ENCODE results near the gene TNFRSF13B. TPM values are rescaled to one million over a fixed set of nuclear protein-coding genes. Genes with fewer than 3 reads are reported as not detected.
A peak's percentile ranks its signal among the peaks of the same experiment; 100 is the strongest.

Gene TNFRSF13B
- total RNA-seq, 5 donors from 2014 or later (not counting 1 experiment from before 2014, with no cell fraction given) = 0.60 to 7.2 (median 5.0) TPM; not detected in 1

DNA sequence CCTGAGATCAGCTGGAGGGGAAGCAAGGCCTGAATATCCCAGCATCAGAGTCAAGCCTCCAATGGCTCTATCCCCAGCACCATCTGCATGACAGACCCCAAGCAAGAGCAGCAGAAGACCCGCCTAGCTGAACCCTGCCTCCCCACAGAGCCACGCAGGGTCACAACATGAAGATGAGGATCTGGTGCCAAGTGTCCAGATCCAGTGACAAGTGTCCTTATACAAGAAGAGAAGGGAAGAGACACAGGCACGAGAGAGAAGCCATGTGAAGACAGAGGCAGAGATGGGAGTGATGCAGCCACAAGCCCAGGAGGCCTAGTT is 28.9 kb downstream of the TNFRSF13B start:
- Histone ChIP-seq H3K36me3 (ENCODE audit: control insufficient read depth in 2 of 2, extremely low read depth in 1 of 2, insufficient read depth in 1 of 2, low read length in 1 of 2) (no peaks in the 10 kb centered on the region), H3K9me3 (no peaks in the 10 kb centered on the region), H3K4me1 (ENCODE audit: control insufficient read depth in 1 of 2, extremely low read depth in 1 of 2, insufficient read depth in 2 of 2, low read length in 2 of 2) (no peaks in the 10 kb centered on the region), H3K4me3 (ENCODE audit: control insufficient read depth in 1 of 2, extremely low read depth in 1 of 2, low read length in 1 of 2) (no peak overlapping the region), H3K27ac (ENCODE audit: low read length) (no peak overlapping the region), H3K27me3 (replicated peaks in 1 of 2; ENCODE audit: control insufficient read depth in 2 of 2, extremely low read depth in 1 of 2, insufficient read depth in 2 of 2, low read length in 1 of 2) (peaks cover 0 to 41% of the 10 kb centered on the region in 2 experiments)
- WGBS (ENCODE audit: insufficient coverage) = 57% methylated on average over 1 of the region's 3 CpGs
- DNase-seq (no peak), ATAC-seq (replicated peaks in 1 of 4) (no peak)
- peaks cover 0 to 5% of the 10 kb centered on the region in 2 donors for H3K27me3 Mint-ChIP-seq
- no peaks in the 10 kb centered on the region for H3K4me1 Mint-ChIP-seq
- POLR2A ChIA-PET = no interaction called here
- H3K4me3 Mint-ChIP-seq = no peak overlapping the region
- CTCF ChIA-PET = no interaction called here
- no peaks in the 10 kb centered on the region for H3K36me3 Mint-ChIP-seq
- peaks cover 0 to 4% (median 3%) of the 10 kb centered on the region in 3 donors for H3K9me3 Mint-ChIP-seq
- H3K27ac Mint-ChIP-seq = no peak overlapping the region

DNA sequence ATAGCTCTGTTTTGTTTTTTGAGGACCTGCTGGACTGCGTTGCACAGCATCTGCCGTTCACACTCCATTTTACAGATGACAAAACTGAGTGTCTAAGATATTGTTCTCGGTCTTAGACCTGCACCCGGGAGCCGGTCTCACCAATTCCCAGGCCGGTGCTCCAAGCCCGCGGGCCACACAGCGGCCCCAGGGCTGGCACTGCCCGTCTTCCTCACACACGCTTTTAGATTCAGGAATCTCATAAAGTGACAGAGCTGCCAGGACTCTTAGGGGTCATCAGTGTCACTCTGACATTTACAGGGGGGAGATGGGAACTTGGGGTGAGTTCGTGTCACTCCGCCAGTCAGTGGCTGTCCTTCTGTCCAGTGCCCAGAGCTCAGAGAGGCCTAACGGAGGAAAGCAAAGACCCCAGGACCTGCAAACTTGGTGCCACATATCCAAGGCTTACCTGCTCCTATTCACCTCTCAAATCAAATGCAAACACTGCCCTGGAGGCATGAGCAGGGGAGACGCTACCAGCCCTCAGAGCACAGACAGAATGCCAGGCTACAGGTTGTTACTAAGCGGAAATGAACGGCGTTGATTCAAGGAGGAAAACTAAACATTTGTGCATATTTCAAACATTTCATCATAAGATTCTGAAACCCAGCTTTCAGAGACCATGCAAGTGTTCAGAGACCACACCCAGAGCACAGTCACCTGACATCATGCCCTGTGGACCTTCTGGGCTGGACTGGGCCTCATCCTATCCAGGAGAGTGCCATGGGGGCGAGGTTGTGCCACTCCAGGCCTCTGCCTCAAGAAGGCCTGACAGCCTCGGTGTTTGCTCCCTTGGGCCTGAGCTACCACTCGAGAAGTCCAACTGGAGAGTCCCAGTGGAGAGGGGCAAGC is 29.5 kb downstream of the TNFRSF13B start:
- Mint-ChIP-seq H3K27me3 (peaks cover 0 to 5% of the 10 kb centered on the region in 2 donors), H3K4me3 (no peak overlapping the region), H3K9me3 (no peaks in the 10 kb centered on the region), H3K27ac (no peak overlapping the region), H3K36me3 (no peaks in the 10 kb centered on the region), H3K4me1 (no peaks in the 10 kb centered on the region)
- H3K4me3 ChIP-seq (ENCODE audit: control insufficient read depth in 1 of 2, extremely low read depth in 1 of 2, low read length in 1 of 2) = no peak overlapping the region
- H3K27me3 ChIP-seq (replicated peaks in 1 of 2; ENCODE audit: control insufficient read depth in 2 of 2, extremely low read depth in 1 of 2, insufficient read depth in 2 of 2, low read length in 1 of 2) = peaks cover 0 to 41% of the 10 kb centered on the region in 2 experiments
- WGBS (ENCODE audit: insufficient coverage) = 90% methylated on average over 20 of the region's 21 CpGs
- DNase-seq (no peak), ATAC-seq (replicated peaks in 1 of 4) (no peak)
- CTCF ChIA-PET = no interaction called here
- H3K9me3 ChIP-seq = no peaks in the 10 kb centered on the region
- no peak overlapping the region for H3K27ac ChIP-seq (ENCODE audit: low read length)
- H3K36me3 ChIP-seq (ENCODE audit: control insufficient read depth in 2 of 2, extremely low read depth in 1 of 2, insufficient read depth in 1 of 2, low read length in 1 of 2) = no peaks in the 10 kb centered on the region
- POLR2A ChIA-PET = no interaction called here
- H3K4me1 ChIP-seq (ENCODE audit: control insufficient read depth in 1 of 2, extremely low read depth in 1 of 2, insufficient read depth in 2 of 2, low read length in 2 of 2) = no peaks in the 10 kb centered on the region

DNA sequence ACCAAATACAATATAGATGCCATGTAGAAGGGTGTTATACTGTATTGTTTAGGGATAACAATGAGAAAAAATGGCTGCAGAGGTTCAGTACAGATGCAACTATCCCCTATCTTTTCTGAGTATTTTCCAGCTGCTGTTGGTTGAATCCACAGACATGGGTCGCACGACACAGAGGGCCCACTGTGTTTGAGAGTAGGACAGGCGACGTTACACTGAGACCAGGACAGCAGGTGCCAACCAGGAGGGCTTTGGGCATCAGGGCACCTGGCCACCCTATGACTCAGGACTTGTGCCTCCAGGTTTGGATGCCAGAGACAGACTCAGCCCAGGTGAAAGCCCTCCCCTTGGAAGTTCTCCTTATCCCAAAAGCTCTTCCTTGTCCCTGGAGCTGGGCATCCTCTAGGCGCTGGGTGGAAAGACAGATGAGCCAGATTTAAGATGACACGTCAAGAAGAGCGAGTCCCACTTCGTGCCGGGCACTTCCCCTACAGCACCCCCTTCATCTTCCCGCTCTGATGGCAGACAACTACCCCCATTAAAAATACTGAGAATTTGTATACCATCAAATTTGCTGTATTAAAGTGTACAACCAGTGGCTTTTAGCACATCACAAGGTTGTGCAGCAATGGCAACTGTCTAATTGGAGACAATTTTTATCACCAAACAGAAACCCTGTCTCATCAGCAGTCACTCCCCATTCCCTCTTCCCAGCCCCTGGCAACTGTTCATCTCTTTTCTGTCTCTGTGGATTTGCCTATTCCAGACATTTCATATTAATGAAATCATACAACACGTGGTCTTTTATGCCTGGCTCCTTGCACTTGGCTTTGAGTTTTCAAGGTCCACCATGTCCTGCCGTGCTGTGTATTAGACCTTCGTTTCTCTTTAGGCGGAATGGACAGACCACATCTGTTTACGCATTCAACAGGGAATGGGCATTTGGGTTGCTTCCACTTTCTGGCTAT is 30.6 kb downstream of the TNFRSF13B start:
- Histone ChIP-seq H3K4me1 (ENCODE audit: control insufficient read depth in 1 of 2, extremely low read depth in 1 of 2, insufficient read depth in 2 of 2, low read length in 2 of 2) (no peaks in the 10 kb centered on the region), H3K36me3 (ENCODE audit: control insufficient read depth in 2 of 2, extremely low read depth in 1 of 2, insufficient read depth in 1 of 2, low read length in 1 of 2) (no peaks in the 10 kb centered on the region), H3K4me3 (ENCODE audit: control insufficient read depth in 1 of 2, extremely low read depth in 1 of 2, low read length in 1 of 2) (no peak overlapping the region), H3K9me3 (no peaks in the 10 kb centered on the region), H3K27ac (ENCODE audit: low read length) (no peak overlapping the region), H3K27me3 (replicated peaks in 1 of 2; ENCODE audit: control insufficient read depth in 2 of 2, extremely low read depth in 1 of 2, insufficient read depth in 2 of 2, low read length in 1 of 2) (peaks cover 0 to 41% of the 10 kb centered on the region in 2 experiments)
- DNase-seq = no peak
- no peak for ATAC-seq (replicated peaks in 1 of 4)
- Mint-ChIP-seq H3K9me3 (no peaks in the 10 kb centered on the region), H3K4me1 (no peaks in the 10 kb centered on the region), H3K27me3 (peaks cover 0 to 5% of the 10 kb centered on the region in 2 donors), H3K36me3 (no peaks in the 10 kb centered on the region), H3K27ac (no peak overlapping the region), H3K4me3 (no peak overlapping the region)
- ChIA-PET POLR2A (no interaction called here), CTCF (no interaction called here)
- 88% methylated on average over 7 of the region's 15 CpGs for WGBS (ENCODE audit: insufficient coverage)

DNA sequence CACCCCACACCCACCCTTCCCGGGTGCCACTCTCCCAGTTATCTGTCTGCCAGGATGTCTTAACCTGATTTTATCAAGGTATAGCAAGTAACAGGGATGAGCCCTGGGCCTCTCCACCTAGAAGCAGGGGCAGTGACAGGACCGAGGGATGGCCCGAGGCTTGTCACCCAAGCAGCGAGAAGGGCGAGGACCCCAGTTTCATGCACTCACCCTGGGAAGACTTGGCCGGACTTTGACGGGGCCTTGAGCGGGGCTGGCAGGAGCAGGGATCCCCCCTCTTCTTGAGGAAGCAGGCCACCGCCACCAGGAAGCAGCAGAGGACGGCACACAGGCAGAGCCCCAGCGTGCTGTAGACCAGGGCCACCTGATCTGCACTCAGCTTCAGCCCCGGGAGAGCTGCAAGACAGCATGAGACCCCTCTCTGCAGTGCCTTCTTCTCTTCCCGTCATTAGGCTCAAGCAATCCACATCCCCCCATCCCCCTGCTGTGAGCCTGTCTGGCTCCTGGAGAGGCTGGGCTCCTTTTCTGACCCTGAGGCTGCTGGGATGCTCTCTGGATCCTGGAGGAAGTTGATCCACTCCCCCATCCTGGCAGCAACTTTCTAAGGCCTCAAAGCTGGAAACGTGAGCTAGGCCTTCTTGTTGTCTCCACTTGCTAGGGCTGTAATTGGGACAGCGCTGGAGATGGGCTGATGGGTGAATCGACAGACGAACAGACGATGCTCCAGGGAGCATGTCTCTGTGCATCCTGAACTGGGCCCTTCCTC is 31.6 kb downstream of the TNFRSF13B start:
- no peak overlapping the region for H3K4me3 ChIP-seq (ENCODE audit: control insufficient read depth in 1 of 2, extremely low read depth in 1 of 2, low read length in 1 of 2)
- WGBS (ENCODE audit: insufficient coverage) = 88% methylated on average over 18 of the region's 18 CpGs
- DNase-seq (no peak), ATAC-seq (replicated peaks in 1 of 4) (no peak)
- no peaks in the 10 kb centered on the region for H3K4me1 Mint-ChIP-seq
- H3K4me3 Mint-ChIP-seq = no peak overlapping the region
- H3K27ac Mint-ChIP-seq = no peak overlapping the region
- ChIA-PET POLR2A (no interaction called here), CTCF (no interaction called here)
- H3K27me3 ChIP-seq (replicated peaks in 1 of 2; ENCODE audit: control insufficient read depth in 2 of 2, extremely low read depth in 1 of 2, insufficient read depth in 2 of 2, low read length in 1 of 2) = peaks cover 0 to 31% of the 10 kb centered on the region in 2 experiments
- H3K36me3 Mint-ChIP-seq = no peaks in the 10 kb centered on the region
- H3K27ac ChIP-seq (ENCODE audit: low read length) = no peak overlapping the region
- no peaks in the 10 kb centered on the region for H3K9me3 Mint-ChIP-seq
- H3K9me3 ChIP-seq = no peaks in the 10 kb centered on the region
- H3K36me3 ChIP-seq (ENCODE audit: control insufficient read depth in 2 of 2, extremely low read depth in 1 of 2, insufficient read depth in 1 of 2, low read length in 1 of 2) = no peaks in the 10 kb centered on the region
- peaks cover 0 to 3% of the 10 kb centered on the region in 2 donors for H3K27me3 Mint-ChIP-seq
- no peaks in the 10 kb centered on the region for H3K4me1 ChIP-seq (ENCODE audit: control insufficient read depth in 1 of 2, extremely low read depth in 1 of 2, insufficient read depth in 2 of 2, low read length in 2 of 2)

DNA sequence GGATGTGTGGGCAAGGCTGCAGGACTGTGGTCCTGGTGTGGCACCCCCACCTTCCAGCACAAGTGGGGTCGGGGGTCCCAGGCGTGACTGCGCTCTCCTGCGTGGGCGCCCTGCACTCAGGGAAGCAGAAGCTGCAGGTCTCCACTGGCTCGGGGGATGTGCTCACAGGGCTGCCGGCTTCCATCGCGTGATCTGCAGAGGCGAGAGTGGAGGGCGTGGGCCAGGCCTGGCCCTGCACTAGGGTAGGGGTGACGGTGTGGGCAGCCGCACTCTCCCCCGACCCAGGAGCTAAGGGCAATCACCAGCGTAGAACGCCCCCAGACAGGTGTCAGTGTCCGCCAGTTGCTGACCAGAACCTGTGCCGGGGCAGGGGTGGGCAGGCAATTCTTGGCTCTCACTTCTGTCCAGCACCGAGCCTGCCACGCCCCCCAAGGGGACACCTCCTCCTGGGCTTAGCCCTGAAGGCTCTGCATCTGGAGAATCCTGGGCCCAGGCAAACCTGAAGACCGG is 32.3 kb downstream of the TNFRSF13B start:
- H3K27ac Mint-ChIP-seq = no peak overlapping the region
- ATAC-seq (replicated peaks in 1 of 4) = no peak
- Histone ChIP-seq H3K27ac (ENCODE audit: low read length) (no peak overlapping the region), H3K4me3 (ENCODE audit: control insufficient read depth in 1 of 2, extremely low read depth in 1 of 2, low read length in 1 of 2) (no peak overlapping the region), H3K9me3 (no peaks in the 10 kb centered on the region), H3K27me3 (replicated peaks in 1 of 2; ENCODE audit: control insufficient read depth in 2 of 2, extremely low read depth in 1 of 2, insufficient read depth in 2 of 2, low read length in 1 of 2) (peaks cover 0 to 28% of the 10 kb centered on the region in 2 experiments), H3K4me1 (ENCODE audit: control insufficient read depth in 1 of 2, extremely low read depth in 1 of 2, insufficient read depth in 2 of 2, low read length in 2 of 2) (no peaks in the 10 kb centered on the region), H3K36me3 (ENCODE audit: control insufficient read depth in 2 of 2, extremely low read depth in 1 of 2, insufficient read depth in 1 of 2, low read length in 1 of 2) (no peaks in the 10 kb centered on the region)
- 88% methylated on average over 21 of the region's 21 CpGs for WGBS (ENCODE audit: insufficient coverage)
- no peaks in the 10 kb centered on the region for H3K36me3 Mint-ChIP-seq
- peaks cover 0 to 3% of the 10 kb centered on the region in 2 donors for H3K27me3 Mint-ChIP-seq
- ChIA-PET CTCF (no interaction called here), POLR2A (no interaction called here)
- H3K4me3 Mint-ChIP-seq = no peak overlapping the region
- no peaks in the 10 kb centered on the region for H3K4me1 Mint-ChIP-seq
- no peaks in the 10 kb centered on the region for H3K9me3 Mint-ChIP-seq
- peak in 1 of 35 experiments; percentile 9 for DNase-seq

DNA sequence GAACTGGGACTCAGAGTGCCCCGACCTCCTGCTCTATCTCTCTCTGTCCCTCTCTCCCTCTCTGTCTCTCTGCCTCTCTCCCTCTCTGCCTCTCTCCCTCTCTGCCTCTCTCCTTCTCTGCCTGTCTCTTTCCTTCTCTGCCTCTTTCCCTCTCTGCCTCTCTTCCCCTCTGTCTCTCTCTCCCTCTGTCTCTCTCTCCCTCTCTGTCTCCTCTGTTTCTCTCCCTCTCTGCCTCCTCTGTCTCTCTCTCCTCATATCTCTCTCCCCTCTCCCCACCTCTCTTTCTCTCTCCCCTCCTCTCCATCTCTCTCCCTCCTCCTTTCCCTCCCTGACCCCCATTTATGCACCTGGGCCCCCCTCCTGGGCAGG is 32.7 kb downstream of the TNFRSF13B start:
- no peak overlapping the region for H3K27ac ChIP-seq (ENCODE audit: low read length)
- H3K27me3 ChIP-seq (replicated peaks in 1 of 2; ENCODE audit: control insufficient read depth in 2 of 2, extremely low read depth in 1 of 2, insufficient read depth in 2 of 2, low read length in 1 of 2) = peaks cover 0 to 24% of the 10 kb centered on the region in 2 experiments
- H3K4me1 ChIP-seq (ENCODE audit: control insufficient read depth in 1 of 2, extremely low read depth in 1 of 2, insufficient read depth in 2 of 2, low read length in 2 of 2) = no peaks in the 10 kb centered on the region
- no peak for ATAC-seq (replicated peaks in 1 of 4)
- CTCF ChIA-PET = no interaction called here
- H3K4me3 ChIP-seq (ENCODE audit: control insufficient read depth in 1 of 2, extremely low read depth in 1 of 2, low read length in 1 of 2) = no peak overlapping the region
- Mint-ChIP-seq H3K4me1 (no peaks in the 10 kb centered on the region), H3K9me3 (no peaks in the 10 kb centered on the region), H3K27me3 (peaks cover 0 to under 1% of the 10 kb centered on the region in 2 donors), H3K36me3 (no peaks in the 10 kb centered on the region), H3K4me3 (no peak overlapping the region), H3K27ac (no peak overlapping the region)
- DNase-seq = no peak
- H3K9me3 ChIP-seq = no peaks in the 10 kb centered on the region
- POLR2A ChIA-PET = no interaction called here
- H3K36me3 ChIP-seq (ENCODE audit: control insufficient read depth in 2 of 2, extremely low read depth in 1 of 2, insufficient read depth in 1 of 2, low read length in 1 of 2) = no peaks in the 10 kb centered on the region
- no CpG with 5 or more reads among the region's 1 CpG for WGBS (ENCODE audit: insufficient coverage)
